ENCODE data around the gene LRMDA. TPM values are rescaled to one million over a fixed set of nuclear protein-coding genes. Genes with fewer than 3 reads are reported as not detected.

LRMDA gene
- total and polyA plus RNA-seq, 2 of the 13 experiments (the other 11 are each of a cell fraction or from before 2014, with no cell fraction given) = 13.4 to 22.0 TPM

GRCh38 chr10:75430000-75430763, 1.2 kb upstream of the LRMDA start (continued):
- TF ChIP-seq ZNF318 (CRISPR knock-in tag; IDR thresholded peaks at IDR 0.05) = peak; percentile 41; the same call in 1 of the 2 replicates
- TF ChIP-seq HDAC2 (CRISPR knock-in tag; IDR thresholded peaks at IDR 0.05) = peak; percentile 89
- no peak for TF ChIP-seq MIER2 (CRISPR knock-in tag; IDR thresholded peaks at IDR 0.05)
- no peak for TF ChIP-seq ATF5 (CRISPR knock-in tag; IDR thresholded peaks at IDR 0.05; ENCODE audit: low read depth)
- no peak for TF ChIP-seq ATM (IDR thresholded peaks at IDR 0.05; ENCODE audit: borderline replicate concordance)
- TF ChIP-seq RBM39 (IDR thresholded peaks at IDR 0.05; ENCODE audit: low read depth, low read length, poor library complexity, severe bottlenecking) = no peak
- no peak for TF ChIP-seq STAT6 (CRISPR knock-in tag; IDR thresholded peaks at IDR 0.05; ENCODE audit: borderline replicate concordance)
- TF ChIP-seq RFXAP (CRISPR knock-in tag; IDR thresholded peaks at IDR 0.05; ENCODE audit: borderline replicate concordance) = peak; percentile 73; the same call in 1 of the 2 replicates
- no peak for TF ChIP-seq TERF1 (CRISPR knock-in tag; IDR thresholded peaks at IDR 0.05)
- TF ChIP-seq YEATS4 (CRISPR knock-in tag; IDR thresholded peaks at IDR 0.05; ENCODE audit: borderline replicate concordance) = peak; percentile 73
- TF ChIP-seq NRL (CRISPR knock-in tag; IDR thresholded peaks at IDR 0.05; ENCODE audit: borderline replicate concordance) = peak; percentile 15; the same call in 1 of the 2 replicates
- TF ChIP-seq ZBTB20 (CRISPR knock-in tag; IDR thresholded peaks at IDR 0.05; ENCODE audit: borderline replicate concordance, low read depth) = no peak
- peak; percentile 92 for TF ChIP-seq TBX2 (CRISPR knock-in tag; IDR thresholded peaks at IDR 0.05; ENCODE audit: borderline replicate concordance)

All from HepG2 (cell line).